OCI-LY1 (cell line): ENCODE data around the gene HNRNPA0.

Experiments
- H2AFZ ChIP-seq: fragments of 200-600 bp; sonication (generic), shearing (Covaris generic); 2 replicates; pipeline ENCODE4 v1.6.0; 2014; ENCODE audit warnings: antibody characterized with exemption, mild to moderate bottlenecking, low read length
- H3F3A ChIP-seq: fragments of 200-600 bp; sonication (generic), shearing (Covaris generic); 2 replicates; pipeline ENCODE4 v1.6.0; 2014; ENCODE audit warnings: mild to moderate bottlenecking, antibody characterized with exemption, low read length, moderate library complexity; ENCODE audit not compliant: insufficient read depth
- H3K27ac ChIP-seq: fragments of 200-600 bp; sonication (generic); 2 replicates; pipeline ENCODE4 v1.5.1; 2014; ENCODE audit warnings: low read length, mixed run types, mild to moderate bottlenecking, low read depth; ENCODE audit not compliant: poor library complexity, severe bottlenecking
- H3K27me3 ChIP-seq: fragments of 200-600 bp; sonication (generic); 2 replicates; pipeline ENCODE4 v1.6.0; 2014; ENCODE audit warnings: antibody characterized with exemption, mild to moderate bottlenecking, low read length, moderate library complexity; ENCODE audit not compliant: insufficient read depth
- H3K36me3 ChIP-seq: fragments of 200-600 bp; sonication (generic); 2 replicates; pipeline ENCODE4 v1.6.1; 2014; ENCODE audit warnings: mild to moderate bottlenecking, antibody characterized with exemption, low read length, moderate library complexity, mixed read lengths; ENCODE audit not compliant: insufficient read depth
- H3K4me1 ChIP-seq: fragments of 200-600 bp; sonication (generic); 2 replicates; pipeline ENCODE4 v1.5.1; 2014; ENCODE audit warnings: mild to moderate bottlenecking, low read length, moderate library complexity; ENCODE audit not compliant: insufficient read depth, severe bottlenecking
- H3K4me2 ChIP-seq: fragments of 200-600 bp; sonication (generic), shearing (Covaris generic); 2 replicates; pipeline ENCODE4 v1.6.1; 2014; ENCODE audit warnings: low read length
- H3K4me3 ChIP-seq: fragments of 200-600 bp; sonication (generic); 2 replicates; pipeline ENCODE4 v1.5.1; 2014; ENCODE audit warnings: low read length, low read depth, mild to moderate bottlenecking, mixed read lengths; ENCODE audit not compliant: poor library complexity, severe bottlenecking
- H3K79me2 ChIP-seq: fragments of 200-600 bp; shearing (Covaris generic); 2 replicates; pipeline ENCODE4 v1.6.1; 2016; ENCODE audit warnings: mixed run types, low read length, mixed read lengths; ENCODE audit not compliant: insufficient read depth
- H3K9ac ChIP-seq: fragments of 200-600 bp; sonication (generic), shearing (Covaris generic); 2 replicates; pipeline ENCODE4 v1.6.1; 2014; ENCODE audit warnings: mild to moderate bottlenecking, low read length, mixed read lengths
- H3K9me2 ChIP-seq: fragments of 200-600 bp; sonication (generic), shearing (Covaris generic); 2 replicates; pipeline ENCODE4 v1.6.1; 2014; ENCODE audit warnings: low read depth, mild to moderate bottlenecking, low read length, mixed read lengths
- H3K9me3 ChIP-seq: fragments of 200-600 bp; shearing (Covaris generic); 2 replicates; pipeline ENCODE4 v1.6.1; 2014; ENCODE audit warnings: low read length, mixed read lengths
- H4K20me1 ChIP-seq: fragments of 200-600 bp; sonication (generic), shearing (Covaris generic); 2 replicates; pipeline ENCODE4 v1.6.0; 2016; ENCODE audit warnings: mild to moderate bottlenecking, low read length; ENCODE audit not compliant: insufficient read depth
- CTCF ChIP-seq: fragments of 200-600 bp; sonication (generic), shearing (Covaris generic); IDR thresholded peaks from 2 replicates; pipeline ENCODE4 v1.5.1; 2017; ENCODE audit warnings: mild to moderate bottlenecking, antibody characterized with exemption, low read length, moderate library complexity, mixed read lengths
- EZH2 ChIP-seq: fragments of 200-600 bp; sonication (generic), shearing (Covaris generic); IDR thresholded peaks from 2 replicates; pipeline ENCODE4 v1.8.0; 2017; ENCODE audit warnings: borderline replicate concordance, mixed run types, mild to moderate bottlenecking, antibody characterized with exemption, low read length, moderate library complexity, mixed read lengths

Gene HNRNPA0

GRCh38 chr5:137796279-137796678 is 42.1 kb upstream of the HNRNPA0 start:
- Histone ChIP-seq H3K9ac (no peak overlapping the region), H4K20me1 (no peaks in the 10 kb centered on the region), H3K9me3 (no peaks in the 10 kb centered on the region), H3K79me2 (no peaks in the 10 kb centered on the region), H3K27ac (no peak overlapping the region), H2AFZ (no peak overlapping the region), H3K4me1 (no peaks in the 10 kb centered on the region), H3F3A (no peaks in the 10 kb centered on the region), H3K36me3 (no peaks in the 10 kb centered on the region), H3K27me3 (no peaks in the 10 kb centered on the region), H3K4me3 (no peak overlapping the region), H3K4me2 (no peak overlapping the region), H3K9me2 (no peaks in the 10 kb centered on the region)
- TF ChIP-seq EZH2: no peak
- TF ChIP-seq CTCF: no peak

GRCh38 chr5:137794863-137795262 is 40.7 kb upstream of the HNRNPA0 start:
- H3K27ac ChIP-seq: no peak overlapping the region
- no peaks in the 10 kb centered on the region for H3F3A ChIP-seq
- no peaks in the 10 kb centered on the region for H4K20me1 ChIP-seq
- H3K4me2 ChIP-seq: no peak overlapping the region
- H3K27me3 ChIP-seq: no peaks in the 10 kb centered on the region
- no peaks in the 10 kb centered on the region for H3K9me3 ChIP-seq
- TF ChIP-seq CTCF (no peak), EZH2 (no peak)
- no peaks in the 10 kb centered on the region for H3K36me3 ChIP-seq
- H3K9me2 ChIP-seq: no peaks in the 10 kb centered on the region
- H3K4me1 ChIP-seq: no peaks in the 10 kb centered on the region
- no peaks in the 10 kb centered on the region for H3K79me2 ChIP-seq
- no peak overlapping the region for H2AFZ ChIP-seq
- no peak overlapping the region for H3K9ac ChIP-seq
- no peak overlapping the region for H3K4me3 ChIP-seq

- H3K27ac ChIP-seq: no peak overlapping the region
- TF ChIP-seq EZH2: no peak
- TF ChIP-seq CTCF: no peak
- no peaks in the 10 kb centered on the region for H3K36me3 ChIP-seq
- no peak overlapping the region for H2AFZ ChIP-seq
- no peak overlapping the region for H3K4me3 ChIP-seq
- no peaks in the 10 kb centered on the region for H3K9me2 ChIP-seq
- no peaks in the 10 kb centered on the region for H3F3A ChIP-seq
- H3K4me1 ChIP-seq: no peaks in the 10 kb centered on the region
- no peak overlapping the region for H3K9ac ChIP-seq
- no peaks in the 10 kb centered on the region for H3K79me2 ChIP-seq
- H3K4me2 ChIP-seq: no peak overlapping the region
- H3K27me3 ChIP-seq: no peaks in the 10 kb centered on the region
- H3K9me3 ChIP-seq: no peaks in the 10 kb centered on the region
- no peaks in the 10 kb centered on the region for H4K20me1 ChIP-seq
Measured at GRCh38 chr5:137792303-137792702, 38.1 kb upstream of the HNRNPA0 start.
